ENCODE data around the gene SQOR. TPM values are rescaled to one million over a fixed set of nuclear protein-coding genes. Genes with fewer than 3 reads are reported as not detected.
A peak's percentile ranks its signal among the peaks of the same experiment; 100 is the strongest.
"Not testable (repeated sequence)": the region's sequence is repeated elsewhere in the genome, so short reads cannot be mapped to it uniquely, and the experiment has no call there.

Gene SQOR
- polyA plus RNA-seq, 4 donors, result 59.1 to 78.1 (median 71.2) TPM

DNA sequence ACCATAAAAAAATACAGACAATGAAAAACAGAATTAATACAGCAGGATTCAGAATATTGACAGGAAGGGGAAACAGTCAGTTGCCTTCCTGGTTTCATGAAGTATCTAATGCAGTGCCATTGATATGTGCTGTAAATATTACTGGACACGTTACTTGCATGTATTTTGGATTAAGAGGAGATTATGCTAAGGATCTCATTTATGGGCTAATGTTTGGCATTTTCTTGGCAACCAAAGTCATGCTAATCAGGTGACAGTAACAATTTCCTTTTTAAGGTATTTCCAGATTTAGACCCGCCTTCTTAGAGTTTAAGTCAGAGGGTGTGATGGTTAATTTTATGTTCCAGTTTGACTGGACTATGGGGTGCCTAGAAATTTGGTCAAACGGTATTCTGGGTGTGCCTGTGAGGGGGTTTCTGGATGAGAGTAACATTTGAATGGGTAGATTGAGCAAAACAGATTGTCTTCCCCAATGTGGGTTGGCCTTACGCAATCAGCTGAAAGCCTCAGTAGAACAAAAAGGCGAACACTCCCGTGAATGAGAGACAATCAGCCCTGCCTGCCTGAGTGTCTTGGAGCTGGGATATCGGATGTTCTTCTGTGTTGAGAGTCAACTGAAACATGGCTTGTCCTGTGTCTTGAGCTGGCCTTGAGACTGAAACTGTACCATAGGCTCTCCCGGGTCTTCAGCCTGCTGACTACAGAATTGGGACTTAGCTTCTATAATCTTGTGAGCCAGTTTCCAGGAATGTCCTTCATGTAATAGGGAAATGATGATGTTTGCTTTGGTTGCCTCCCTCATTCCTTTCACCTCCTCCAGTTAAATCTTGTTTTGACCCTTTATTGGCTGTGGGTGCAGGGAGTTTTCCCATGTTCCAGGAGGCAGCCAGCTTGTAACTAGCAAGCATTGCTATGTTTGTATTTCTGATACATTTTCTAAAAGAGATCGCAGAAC is 10.5 kb downstream of the SQOR start:
- Histone ChIP-seq H3K4me3 (ENCODE audit: low read depth in 1 of 3, low read length in 3 of 3) (no peak overlapping the region), H3K4me1 (ENCODE audit: control insufficient read depth in 3 of 3, insufficient read depth in 2 of 3, low read depth in 1 of 3, low read length in 2 of 3) (peaks cover 11 to 48% (median 22%) of the 10 kb centered on the region in 3 donors), H3K36me3 (ENCODE audit: control insufficient read depth in 3 of 3, insufficient read depth in 2 of 3, low read depth in 1 of 3, low read length in 3 of 3) (no peaks in the 10 kb centered on the region), H3K9me3 (ENCODE audit: control insufficient read depth in 2 of 2, insufficient read depth in 1 of 2, low read depth in 1 of 2, low read length in 1 of 2) (no peaks in the 10 kb centered on the region), H3K27ac (ENCODE audit: low read depth in 1 of 3, low read length in 2 of 3) (peak overlapping the region in 2 of 3 donors; percentile 48 to 49), H3K27me3 (ENCODE audit: control insufficient read depth in 3 of 3, insufficient read depth in 3 of 3, low read length in 3 of 3) (no peaks in the 10 kb centered on the region)
- peak in 1 of 2 donors; percentile 56 for DNase-seq
- 73 to 83% (median 78%) methylated on average over 9 of the region's 9 CpGs for WGBS, 3 donors
- no peak for FAIRE-seq

DNA sequence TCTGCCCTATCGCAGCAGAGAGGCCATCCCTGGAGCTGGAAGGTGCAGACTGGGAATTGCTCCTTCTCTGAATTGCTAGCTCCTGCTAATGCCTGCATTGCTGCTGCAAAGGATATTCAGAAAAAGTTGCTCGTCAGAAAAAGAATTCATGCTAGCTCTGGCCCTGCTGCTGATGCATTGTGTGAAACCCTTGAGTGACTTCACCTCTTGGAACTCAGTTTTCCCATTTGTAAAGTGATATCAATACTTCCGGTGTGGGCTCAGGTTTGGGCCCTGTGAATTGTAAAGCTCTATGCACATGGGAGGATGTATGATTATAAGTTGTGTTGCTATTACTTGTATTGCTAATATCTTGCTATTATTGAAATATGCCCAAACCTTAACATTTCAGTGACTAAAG is 11.4 kb downstream of the SQOR start:
- no peaks in the 10 kb centered on the region for H3K9me3 ChIP-seq (ENCODE audit: control insufficient read depth in 2 of 2, insufficient read depth in 1 of 2, low read depth in 1 of 2, low read length in 1 of 2)
- H3K36me3 ChIP-seq (ENCODE audit: control insufficient read depth in 3 of 3, insufficient read depth in 2 of 3, low read depth in 1 of 3, low read length in 3 of 3), result peaks cover 0 to 3% (median 0%) of the 10 kb centered on the region in 3 donors
- 81 to 86% (median 83%) methylated on average over 3 of the region's 3 CpGs for whole genome bisulfite sequencing, 3 donors
- DNase-seq, result no peak
- no peaks in the 10 kb centered on the region for H3K27me3 ChIP-seq (ENCODE audit: control insufficient read depth in 3 of 3, insufficient read depth in 3 of 3, low read length in 3 of 3)
- no peak for FAIRE-seq
- H3K4me1 ChIP-seq (ENCODE audit: control insufficient read depth in 3 of 3, insufficient read depth in 2 of 3, low read depth in 1 of 3, low read length in 2 of 3), result peaks cover 9 to 42% (median 22%) of the 10 kb centered on the region in 3 donors
- H3K4me3 ChIP-seq (ENCODE audit: low read depth in 1 of 3, low read length in 3 of 3), result no peak overlapping the region
- peak overlapping the region in 2 of 3 donors; percentile 4 to 49 for H3K27ac ChIP-seq (ENCODE audit: low read depth in 1 of 3, low read length in 2 of 3)

DNA sequence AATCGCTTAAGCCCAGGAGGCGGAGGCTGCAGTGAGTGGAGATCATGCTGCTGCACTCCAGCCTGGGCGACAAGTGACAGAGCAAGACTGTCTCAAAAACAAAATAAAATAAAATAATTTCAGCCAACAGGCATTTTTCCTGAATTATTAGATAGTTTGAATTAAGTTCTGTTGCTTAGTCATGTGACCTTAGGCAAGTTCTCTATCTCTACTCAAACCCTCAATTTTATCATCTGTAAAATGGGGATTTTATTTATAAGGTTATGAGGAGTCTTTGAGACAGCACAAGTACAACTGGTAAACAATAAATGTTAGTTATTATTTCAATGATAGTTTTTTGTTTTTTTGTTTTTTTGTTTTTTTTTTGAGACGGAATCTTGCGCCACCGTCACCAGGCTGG is 13.0 kb downstream of the SQOR start:
- H3K4me1 ChIP-seq (ENCODE audit: control insufficient read depth in 3 of 3, insufficient read depth in 2 of 3, low read depth in 1 of 3, low read length in 2 of 3), result peaks cover 2 to 29% (median 14%) of the 10 kb centered on the region in 3 donors
- FAIRE-seq, result no peak

DNA sequence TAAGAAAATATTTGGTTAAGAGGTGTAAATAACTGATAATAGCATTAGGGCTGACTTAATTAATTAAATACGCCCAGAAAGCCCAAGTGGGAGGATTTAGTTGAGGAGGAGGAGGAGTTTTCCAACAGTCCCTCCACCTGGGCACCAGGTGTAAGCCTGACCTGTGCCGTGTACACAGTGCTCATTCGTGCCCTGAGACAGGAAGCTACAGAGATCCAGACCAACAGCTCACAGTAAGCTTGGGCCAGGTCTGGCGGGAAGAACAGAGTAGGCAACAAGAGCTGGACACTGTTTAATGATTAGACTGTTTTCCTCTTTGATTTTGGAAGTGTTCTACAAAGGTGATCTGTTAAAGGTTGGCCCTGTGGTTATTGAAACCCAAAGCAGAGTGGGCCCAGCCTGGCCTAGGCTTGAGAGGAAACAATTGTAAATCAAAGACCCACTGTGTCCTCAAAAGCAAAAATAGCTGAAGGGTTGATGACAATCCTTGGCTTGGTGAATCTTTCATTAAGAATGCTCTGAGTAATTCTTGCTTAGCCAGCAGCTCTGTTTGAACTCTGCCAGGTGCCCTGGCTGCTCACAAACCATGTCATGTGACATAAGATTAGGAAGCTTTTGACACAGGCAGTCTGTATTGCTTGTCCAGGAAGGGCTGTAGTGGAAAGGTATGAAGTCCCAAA is 13.8 kb downstream of the SQOR start:
- Histone ChIP-seq H3K36me3 (ENCODE audit: control insufficient read depth in 3 of 3, insufficient read depth in 2 of 3, low read depth in 1 of 3, low read length in 3 of 3) (peaks cover 0 to 6% (median 0%) of the 10 kb centered on the region in 3 donors), H3K4me1 (ENCODE audit: control insufficient read depth in 3 of 3, insufficient read depth in 2 of 3, low read depth in 1 of 3, low read length in 2 of 3) (peaks cover 0 to 27% (median 20%) of the 10 kb centered on the region in 3 donors), H3K27ac (ENCODE audit: low read depth in 1 of 3, low read length in 2 of 3) (peak overlapping the region; percentile 17 to 80 (median 30)), H3K27me3 (ENCODE audit: control insufficient read depth in 3 of 3, insufficient read depth in 3 of 3, low read length in 3 of 3) (no peaks in the 10 kb centered on the region), H3K9me3 (ENCODE audit: control insufficient read depth in 2 of 2, insufficient read depth in 1 of 2, low read depth in 1 of 2, low read length in 1 of 2) (no peaks in the 10 kb centered on the region), H3K4me3 (ENCODE audit: low read depth in 1 of 3, low read length in 3 of 3) (no peak overlapping the region)
- DNase-seq (peak; percentile 75 to 83), FAIRE-seq (no peak)
- WGBS, 3 donors, result 19 to 61% (median 35%) methylated on average over 4 of the region's 4 CpGs

More for the DNA sequence above, 13.0 kb downstream of the SQOR start:
- no peak overlapping the region for H3K27ac ChIP-seq (ENCODE audit: low read depth in 1 of 3, low read length in 2 of 3)
- no peaks in the 10 kb centered on the region for H3K27me3 ChIP-seq (ENCODE audit: control insufficient read depth in 3 of 3, insufficient read depth in 3 of 3, low read length in 3 of 3)
- H3K9me3 ChIP-seq (ENCODE audit: control insufficient read depth in 2 of 2, insufficient read depth in 1 of 2, low read depth in 1 of 2, low read length in 1 of 2), result no peaks in the 10 kb centered on the region
- DNase-seq, result no peak
- H3K4me3 ChIP-seq (ENCODE audit: low read depth in 1 of 3, low read length in 3 of 3), result no peak overlapping the region
- WGBS, 3 donors, result 96 to 97% (median 96%) methylated on average over 6 of the region's 6 CpGs
- peaks cover 0 to 6% (median 0%) of the 10 kb centered on the region in 3 donors for H3K36me3 ChIP-seq (ENCODE audit: control insufficient read depth in 3 of 3, insufficient read depth in 2 of 3, low read depth in 1 of 3, low read length in 3 of 3)

DNA sequence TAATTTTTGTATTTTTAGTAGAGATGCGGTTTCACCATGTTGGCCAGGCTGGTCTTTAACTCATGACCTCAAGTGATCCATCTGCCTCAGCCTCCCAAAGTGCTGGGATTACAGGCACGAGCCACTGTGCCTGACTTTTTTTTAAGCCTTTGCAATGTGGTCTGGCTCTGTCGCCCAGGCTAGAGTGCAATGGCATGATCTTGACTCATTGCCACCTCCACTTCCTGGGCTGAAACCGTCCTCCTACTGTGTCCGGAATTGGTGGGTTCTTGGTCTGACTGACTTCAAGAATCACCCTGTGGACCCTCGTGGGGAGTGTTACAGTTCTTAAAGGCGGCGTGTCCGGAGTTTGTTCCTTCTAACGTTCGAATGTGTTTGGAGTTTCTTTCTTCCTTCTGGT is 15.2 kb downstream of the SQOR start:
- H3K4me3 ChIP-seq (ENCODE audit: low read depth in 1 of 3, low read length in 3 of 3); H3K36me3 ChIP-seq (ENCODE audit: control insufficient read depth in 3 of 3, insufficient read depth in 2 of 3, low read depth in 1 of 3, low read length in 3 of 3); H3K27ac ChIP-seq (ENCODE audit: low read depth in 1 of 3, low read length in 2 of 3); H3K27me3 ChIP-seq (ENCODE audit: control insufficient read depth in 3 of 3, insufficient read depth in 3 of 3, low read length in 3 of 3); DNase-seq; H3K9me3 ChIP-seq (ENCODE audit: control insufficient read depth in 2 of 2, insufficient read depth in 1 of 2, low read depth in 1 of 2, low read length in 1 of 2); FAIRE-seq: not testable (repeated sequence)
- peaks cover 0 to 27% (median 19%) of the 10 kb centered on the region in 3 donors for H3K4me1 ChIP-seq (ENCODE audit: control insufficient read depth in 3 of 3, insufficient read depth in 2 of 3, low read depth in 1 of 3, low read length in 2 of 3)
- 81 to 93% (median 85%) methylated on average over 11 of the region's 11 CpGs for WGBS, 3 donors

DNA sequence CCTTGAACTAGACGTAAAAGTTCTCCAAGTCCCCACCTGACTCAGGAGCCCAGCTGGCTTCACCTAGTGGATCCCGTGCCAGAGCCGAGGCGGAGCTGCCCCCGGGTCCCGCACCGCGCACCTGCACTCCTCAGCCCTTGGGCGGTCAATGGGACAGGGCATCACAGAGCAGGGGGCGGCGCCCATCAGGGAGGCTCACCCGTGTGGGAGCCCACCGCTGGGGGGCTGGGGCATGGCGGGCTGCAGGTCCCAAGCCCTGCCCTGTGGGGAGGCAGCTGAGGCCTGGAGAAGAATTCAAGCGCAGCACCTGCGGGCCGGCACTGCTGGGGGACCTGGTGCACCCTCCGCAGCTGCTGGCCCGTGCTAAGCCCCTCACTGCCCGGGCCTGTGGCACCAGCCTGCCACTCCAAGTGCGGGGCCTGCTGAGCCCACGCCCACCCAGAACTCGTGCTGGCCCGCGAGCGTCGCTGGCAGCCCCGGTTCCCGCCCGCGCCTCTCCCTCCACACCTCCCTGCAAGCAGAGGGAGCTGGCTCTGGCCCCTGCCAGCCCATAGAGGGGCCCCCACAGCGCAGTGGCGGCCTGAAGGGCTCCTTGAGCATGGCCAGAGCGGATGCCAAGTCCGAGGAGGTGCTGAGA is 16.2 kb downstream of the SQOR start:
- no peak overlapping the region for H3K27ac ChIP-seq (ENCODE audit: low read depth in 1 of 3, low read length in 2 of 3)
- 97 to 98% (median 98%) methylated on average over 23 to 35 of the region's 35 CpGs for WGBS, 3 donors
- DNase-seq (no peak), FAIRE-seq (no peak)
- no peaks in the 10 kb centered on the region for H3K27me3 ChIP-seq (ENCODE audit: control insufficient read depth in 3 of 3, insufficient read depth in 3 of 3, low read length in 3 of 3)
- no peak overlapping the region for H3K4me3 ChIP-seq (ENCODE audit: low read depth in 1 of 3, low read length in 3 of 3)
- peaks cover 0 to 17% (median 9%) of the 10 kb centered on the region in 3 donors for H3K4me1 ChIP-seq (ENCODE audit: control insufficient read depth in 3 of 3, insufficient read depth in 2 of 3, low read depth in 1 of 3, low read length in 2 of 3)
- no peaks in the 10 kb centered on the region for H3K9me3 ChIP-seq (ENCODE audit: control insufficient read depth in 2 of 2, insufficient read depth in 1 of 2, low read depth in 1 of 2, low read length in 1 of 2)
- peaks cover 0 to 6% (median 0%) of the 10 kb centered on the region in 3 donors for H3K36me3 ChIP-seq (ENCODE audit: control insufficient read depth in 3 of 3, insufficient read depth in 2 of 3, low read depth in 1 of 3, low read length in 3 of 3)

DNA sequence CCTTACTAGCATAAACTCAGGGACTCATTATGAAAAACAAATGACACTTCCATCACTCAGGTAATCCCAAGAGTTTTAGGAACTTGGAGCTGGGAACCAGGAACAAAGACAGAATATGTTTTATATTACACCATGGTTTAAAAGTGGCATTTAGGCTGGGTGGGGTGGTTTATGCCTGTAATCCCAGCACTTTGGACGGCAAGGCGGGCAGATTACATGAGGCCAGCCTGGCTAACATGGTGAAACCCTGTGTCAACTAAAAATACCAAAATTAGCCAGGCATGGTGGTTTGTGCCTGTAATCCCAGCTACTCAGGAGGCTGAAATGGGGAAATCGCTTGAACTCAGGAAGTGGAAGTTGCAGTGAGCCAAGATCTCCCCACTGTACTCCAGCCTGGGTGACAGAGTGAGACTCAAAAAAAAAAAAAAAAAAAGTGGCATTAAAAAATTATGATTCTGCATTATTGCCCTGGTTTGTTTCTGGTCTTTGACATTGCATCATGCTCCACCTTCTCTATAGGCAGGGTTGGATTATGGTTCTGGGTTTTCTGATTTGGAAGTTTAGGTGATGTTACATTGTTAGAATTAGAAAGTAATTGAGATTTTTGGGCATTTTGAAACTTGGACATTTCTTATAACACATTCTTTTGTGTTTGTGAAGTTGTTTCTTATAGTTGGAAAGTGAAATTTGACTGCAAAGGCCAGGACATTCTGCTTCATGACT is 19.0 kb downstream of the SQOR start:
- 61 to 70% (median 63%) methylated on average over 3 of the region's 3 CpGs for WGBS, 3 donors
- no peak for DNase-seq
- Histone ChIP-seq H3K27me3 (ENCODE audit: control insufficient read depth in 3 of 3, insufficient read depth in 3 of 3, low read length in 3 of 3) (no peaks in the 10 kb centered on the region), H3K36me3 (ENCODE audit: control insufficient read depth in 3 of 3, insufficient read depth in 2 of 3, low read depth in 1 of 3, low read length in 3 of 3) (peaks cover 0 to 8% (median 0%) of the 10 kb centered on the region in 3 donors), H3K27ac (ENCODE audit: low read depth in 1 of 3, low read length in 2 of 3) (no peak overlapping the region), H3K9me3 (ENCODE audit: control insufficient read depth in 2 of 2, insufficient read depth in 1 of 2, low read depth in 1 of 2, low read length in 1 of 2) (no peaks in the 10 kb centered on the region), H3K4me1 (ENCODE audit: control insufficient read depth in 3 of 3, insufficient read depth in 2 of 3, low read depth in 1 of 3, low read length in 2 of 3) (peaks cover 2 to 22% (median 19%) of the 10 kb centered on the region in 3 donors), H3K4me3 (ENCODE audit: low read depth in 1 of 3, low read length in 3 of 3) (no peak overlapping the region)
- FAIRE-seq, result no peak

Measured in small intestine (tissue), 7 donors.